HUES48 (cell line): ENCODE data around the gene TRABD2B.

Experiments used
- H3K27ac ChIP-seq: one replicate; pipeline ENCODE4 v1.7.0; 2013; ENCODE audit warnings: low read depth, low read length, inconsistent platforms
- H3K27me3 ChIP-seq: 2 replicates; pipeline ENCODE4 v1.6.1; 2013; ENCODE audit warnings: mild to moderate bottlenecking, low read length; ENCODE audit not compliant: control insufficient read depth, insufficient read depth
- H3K36me3 ChIP-seq: 2 replicates; pipeline ENCODE4 v1.6.1; 2013; ENCODE audit warnings: low read length; ENCODE audit not compliant: control insufficient read depth, insufficient read depth
- H3K4me1 ChIP-seq: 2 replicates; pipeline ENCODE4 v1.6.1; 2013; ENCODE audit warnings: mild to moderate bottlenecking, low read length; ENCODE audit not compliant: control insufficient read depth, insufficient read depth
- H3K4me3 ChIP-seq: 2 replicates; pipeline ENCODE4 v1.5.1; 2013; ENCODE audit warnings: mild to moderate bottlenecking, low read depth, low read length
- H3K9ac ChIP-seq: 2 replicates; pipeline ENCODE4 v1.6.1; 2013; ENCODE audit warnings: mild to moderate bottlenecking, low read depth, low read length, moderate library complexity
- H3K9me3 ChIP-seq: 2 replicates; pipeline ENCODE4 v1.6.1; 2013; ENCODE audit warnings: low read length; ENCODE audit not compliant: control insufficient read depth, insufficient read depth

TRABD2B gene

DNA sequence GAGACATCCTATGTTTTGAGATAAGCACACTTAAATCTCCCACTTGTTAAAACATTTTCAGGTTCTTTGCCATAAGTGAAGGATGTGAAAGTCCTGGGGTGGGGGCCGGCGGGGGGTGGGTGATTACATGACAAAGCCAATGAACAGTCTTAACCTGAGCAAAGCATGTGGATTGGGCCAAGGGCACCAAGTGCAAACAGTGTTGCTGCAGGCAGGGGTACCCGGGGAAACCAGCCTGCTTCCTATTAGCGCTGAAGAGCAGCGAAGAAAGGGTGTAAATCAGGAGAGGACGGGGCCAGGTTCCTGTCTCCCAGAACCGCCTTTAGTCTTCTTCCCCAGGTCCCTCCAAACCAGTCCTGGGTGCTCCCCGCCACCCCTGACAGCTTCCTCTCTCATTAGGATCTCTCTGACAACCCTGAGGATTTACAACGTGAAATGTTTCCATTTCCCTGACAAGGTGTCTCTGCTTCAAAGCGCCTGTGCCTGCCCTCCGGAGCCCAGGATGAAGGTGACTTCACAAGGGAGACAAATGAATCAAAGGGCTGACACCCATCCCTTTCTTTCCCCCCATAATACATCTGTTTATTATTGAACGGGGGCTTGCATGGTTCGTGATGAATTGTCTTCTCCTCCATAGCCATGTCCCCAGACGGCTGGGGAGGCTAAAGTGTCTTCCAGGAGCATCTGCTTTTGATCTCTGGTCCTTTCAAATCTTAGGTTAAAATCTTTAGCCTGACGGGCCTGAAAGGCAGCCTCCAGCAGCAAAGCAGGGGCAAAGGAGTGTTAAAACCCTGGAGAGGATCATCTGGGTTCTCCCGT is 109.5 kb downstream of the TRABD2B start:
- no peaks in the 10 kb centered on the region for H3K36me3 ChIP-seq
- H3K4me3 ChIP-seq, result no peak overlapping the region
- H3K27ac ChIP-seq, result no peak overlapping the region
- H3K9ac ChIP-seq, result no peak overlapping the region
- peaks cover 8% of the 10 kb centered on the region for H3K4me1 ChIP-seq
- H3K27me3 ChIP-seq, result no peaks in the 10 kb centered on the region
- no peaks in the 10 kb centered on the region for H3K9me3 ChIP-seq

DNA sequence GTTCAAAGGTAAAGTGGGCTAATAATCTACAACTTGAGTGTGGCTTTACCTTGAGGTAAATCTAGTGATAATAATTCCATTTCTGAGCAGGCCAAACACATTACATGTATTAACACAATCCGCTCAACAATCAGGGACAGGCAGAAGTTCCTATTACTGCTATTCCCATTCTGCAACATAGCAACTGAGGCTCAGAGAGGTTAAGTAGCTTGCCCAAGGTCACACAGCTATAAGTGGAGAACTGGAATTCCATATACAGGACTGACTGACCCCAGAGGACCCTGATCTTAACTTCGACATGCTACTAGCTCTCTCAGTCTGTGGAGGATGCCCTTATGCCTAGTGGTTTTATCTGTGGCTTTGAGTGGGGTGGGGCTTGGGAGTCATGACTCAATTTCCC is 110.1 kb downstream of the TRABD2B start:
- Histone ChIP-seq H3K4me3 (no peak overlapping the region), H3K36me3 (no peaks in the 10 kb centered on the region), H3K9me3 (no peaks in the 10 kb centered on the region), H3K4me1 (peaks cover 8% of the 10 kb centered on the region), H3K27ac (no peak overlapping the region), H3K9ac (no peak overlapping the region), H3K27me3 (no peaks in the 10 kb centered on the region)

DNA sequence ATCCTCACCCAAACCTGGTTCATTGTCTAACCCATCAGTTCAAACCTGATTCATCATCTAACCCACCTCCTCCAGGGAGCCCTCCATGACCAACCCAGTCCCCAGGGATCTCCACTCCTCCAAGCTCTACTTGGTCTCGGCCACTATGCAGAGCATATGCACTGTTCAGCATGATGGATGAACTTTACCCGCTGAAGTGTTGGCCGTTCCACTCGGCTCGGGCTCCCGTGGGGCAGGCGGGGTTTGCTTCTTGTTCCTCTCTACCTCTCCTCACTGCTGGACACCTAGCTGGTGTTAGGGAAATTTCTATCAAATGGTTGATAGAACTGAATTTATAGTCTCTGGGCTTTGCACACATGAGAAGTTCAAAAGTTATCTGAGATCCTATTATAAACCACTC is 111.0 kb downstream of the TRABD2B start:
- H3K9ac ChIP-seq, result no peak overlapping the region
- H3K4me1 ChIP-seq, result peaks cover 8% of the 10 kb centered on the region
- no peaks in the 10 kb centered on the region for H3K27me3 ChIP-seq
- H3K36me3 ChIP-seq, result no peaks in the 10 kb centered on the region
- no peak overlapping the region for H3K27ac ChIP-seq
- H3K4me3 ChIP-seq, result no peak overlapping the region
- no peaks in the 10 kb centered on the region for H3K9me3 ChIP-seq

DNA sequence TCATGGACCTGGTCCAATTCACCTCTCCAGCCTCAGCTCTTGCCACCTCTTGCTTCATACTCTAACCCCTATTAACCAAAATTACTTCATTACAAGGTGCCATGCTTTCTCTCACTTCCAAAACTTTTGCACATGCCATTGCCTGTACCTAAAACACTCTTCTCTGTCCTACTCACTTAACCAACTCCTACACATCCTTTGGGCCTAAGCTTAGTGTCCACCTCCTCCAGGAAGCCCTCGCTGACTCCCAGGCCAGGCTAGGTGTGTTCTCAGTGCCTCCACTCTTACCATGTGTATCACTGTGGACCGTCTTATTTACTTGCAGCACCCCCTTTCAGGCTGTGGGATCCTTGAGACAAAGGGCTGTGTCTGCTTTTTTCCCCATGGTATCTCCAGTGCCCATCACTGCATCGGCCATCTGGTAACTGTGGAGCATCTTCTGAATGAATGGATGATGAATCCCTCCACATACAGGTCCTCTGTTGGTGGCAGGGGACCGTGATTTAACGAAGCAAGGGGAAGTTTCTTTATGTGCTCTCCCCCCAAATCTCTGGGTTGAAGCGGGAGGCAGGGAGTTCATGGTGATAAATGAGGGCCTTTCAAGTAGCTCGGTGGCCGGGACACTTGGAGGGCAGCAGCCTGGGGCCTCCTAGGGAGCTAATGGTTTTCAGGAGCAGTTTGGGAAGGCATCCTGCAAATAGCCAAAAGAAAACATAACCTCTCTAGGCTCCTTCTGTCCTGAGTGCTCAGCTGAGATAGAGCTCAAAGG is 111.9 kb downstream of the TRABD2B start:
- H3K27ac ChIP-seq, result no peak overlapping the region
- H3K36me3 ChIP-seq, result no peaks in the 10 kb centered on the region
- no peak overlapping the region for H3K4me3 ChIP-seq
- no peaks in the 10 kb centered on the region for H3K9me3 ChIP-seq
- no peak overlapping the region for H3K9ac ChIP-seq
- H3K27me3 ChIP-seq, result no peaks in the 10 kb centered on the region
- H3K4me1 ChIP-seq, result peaks cover 8% of the 10 kb centered on the region

DNA sequence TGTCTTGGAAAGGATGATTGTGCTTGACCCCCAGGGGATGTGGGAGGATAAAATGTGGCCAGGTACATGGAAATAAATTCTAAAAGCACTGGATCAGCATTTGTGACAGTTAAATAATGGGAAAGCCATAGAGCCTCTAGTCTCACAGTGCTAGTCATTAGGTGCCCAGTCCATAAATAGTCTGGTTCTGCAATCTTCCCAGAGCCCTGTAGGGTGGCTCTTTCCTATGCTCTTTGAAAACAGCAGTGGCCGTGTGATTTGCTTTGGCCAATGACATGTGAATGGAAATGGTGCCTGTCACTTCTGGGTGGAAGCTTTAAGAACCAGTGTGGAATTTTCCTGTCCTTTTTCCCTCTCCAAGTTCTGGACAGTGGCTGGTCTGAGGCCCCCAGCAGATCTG is 113.2 kb downstream of the TRABD2B start:
- H3K27ac ChIP-seq, result no peak overlapping the region
- no peaks in the 10 kb centered on the region for H3K9me3 ChIP-seq
- no peaks in the 10 kb centered on the region for H3K27me3 ChIP-seq
- no peak overlapping the region for H3K4me3 ChIP-seq
- no peaks in the 10 kb centered on the region for H3K36me3 ChIP-seq
- no peak overlapping the region for H3K9ac ChIP-seq
- H3K4me1 ChIP-seq, result peaks cover 8% of the 10 kb centered on the region

DNA sequence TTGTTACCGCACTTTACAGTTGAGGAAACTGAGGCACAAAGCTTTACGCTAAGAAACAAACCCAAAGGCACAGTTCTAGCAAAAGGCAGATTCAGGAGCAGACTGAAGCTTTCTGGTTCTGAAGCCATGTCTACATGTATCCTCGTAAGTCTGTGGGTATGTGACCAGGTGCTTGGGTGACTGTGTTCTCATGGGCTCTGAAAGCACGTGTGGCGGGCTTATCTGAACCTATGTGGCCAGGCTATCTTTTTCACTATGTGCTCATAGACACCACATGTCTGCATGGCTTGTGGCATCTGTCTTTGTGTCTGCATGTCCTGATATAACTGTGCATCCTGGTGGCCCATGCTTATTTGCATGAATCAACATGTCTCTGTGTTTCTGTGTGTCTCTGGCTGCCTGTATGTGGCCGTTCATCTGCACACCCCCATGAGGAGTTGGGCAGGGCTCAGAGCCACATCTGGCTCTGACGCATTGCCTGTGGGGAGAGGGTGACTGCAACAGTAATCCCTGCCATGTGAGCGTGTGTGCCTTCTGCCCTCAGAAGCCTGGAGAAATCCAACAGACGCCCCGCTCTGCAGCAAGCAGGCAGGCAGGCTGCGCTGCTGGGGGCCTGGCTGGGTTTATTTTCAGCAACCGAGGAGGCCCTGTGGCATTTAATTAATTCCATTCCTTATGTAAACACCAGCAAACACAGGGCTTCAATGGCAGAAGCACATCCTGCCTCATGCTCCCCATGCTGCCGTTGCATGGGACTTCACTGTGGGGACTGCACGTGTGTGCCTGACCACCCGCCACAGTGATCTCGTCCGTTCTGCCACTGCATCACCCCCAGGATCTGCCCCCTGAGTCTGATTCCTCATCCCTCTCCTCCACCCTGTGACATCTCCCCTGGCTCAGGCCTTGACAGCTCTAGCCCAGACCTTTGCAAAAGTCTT is 115.4 kb downstream of the TRABD2B start:
- Histone ChIP-seq H3K27me3 (no peaks in the 10 kb centered on the region), H3K27ac (no peak overlapping the region), H3K4me3 (no peak overlapping the region), H3K9me3 (no peaks in the 10 kb centered on the region), H3K36me3 (no peaks in the 10 kb centered on the region), H3K9ac (no peak overlapping the region), H3K4me1 (no peaks in the 10 kb centered on the region)

DNA sequence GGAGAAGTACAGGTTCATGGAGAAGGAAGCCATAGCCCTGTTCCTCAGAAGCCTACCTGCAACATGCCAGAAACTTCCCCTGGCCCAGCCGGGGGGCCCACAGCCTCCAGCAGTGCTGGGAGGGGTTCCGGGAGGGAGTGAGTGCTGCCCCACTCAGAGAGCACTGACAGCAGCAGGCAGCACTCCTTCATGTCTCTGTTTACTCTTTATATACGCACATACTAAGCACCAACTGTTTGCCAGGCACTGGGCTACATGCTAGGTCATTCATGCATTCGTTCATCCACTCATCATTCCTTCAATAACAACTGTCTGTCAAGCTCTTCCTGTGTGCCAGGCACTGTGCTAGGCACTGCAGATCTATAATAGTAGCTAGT is 120.6 kb downstream of the TRABD2B start:
- Histone ChIP-seq H3K27ac (no peak overlapping the region), H3K9me3 (no peaks in the 10 kb centered on the region), H3K36me3 (no peaks in the 10 kb centered on the region), H3K4me3 (no peak overlapping the region), H3K9ac (no peak overlapping the region), H3K4me1 (no peaks in the 10 kb centered on the region), H3K27me3 (no peaks in the 10 kb centered on the region)

DNA sequence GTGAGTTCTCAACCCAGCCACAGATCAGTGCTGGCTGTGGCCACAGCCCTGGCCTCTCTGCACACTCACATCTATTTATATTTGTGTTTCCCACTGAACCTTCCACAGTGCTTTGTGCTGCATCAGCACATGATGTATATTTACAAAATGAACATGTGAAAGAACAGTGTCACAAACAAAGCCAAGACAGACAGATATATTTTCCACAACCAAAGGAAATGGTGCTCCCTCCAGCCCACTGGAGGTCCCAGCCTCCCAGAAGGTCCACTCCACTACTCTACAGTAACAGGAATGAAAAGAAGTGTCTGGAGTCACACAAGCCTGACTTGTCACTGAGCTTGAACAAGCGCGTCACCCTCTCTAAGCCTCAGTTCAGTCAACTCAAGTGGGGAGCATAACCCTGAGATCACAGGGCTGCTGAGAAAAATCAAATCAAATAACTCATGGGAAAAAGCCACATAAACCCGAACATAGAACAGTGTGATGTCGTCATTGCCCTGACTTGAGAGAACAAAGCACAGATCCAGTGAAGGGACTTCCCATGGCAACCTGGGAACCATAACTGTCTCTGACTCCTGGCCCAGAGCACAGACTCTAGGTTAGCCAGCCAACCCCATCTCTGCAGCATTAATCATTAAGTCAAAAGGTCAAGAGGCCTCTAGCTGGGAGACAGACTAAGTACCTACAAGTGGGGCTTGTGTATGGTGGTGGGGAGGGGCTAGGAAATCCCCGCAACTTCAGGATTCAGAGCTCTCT is 121.2 kb downstream of the TRABD2B start:
- Histone ChIP-seq H3K9me3 (no peaks in the 10 kb centered on the region), H3K36me3 (no peaks in the 10 kb centered on the region), H3K9ac (no peak overlapping the region), H3K27me3 (no peaks in the 10 kb centered on the region), H3K4me1 (no peaks in the 10 kb centered on the region), H3K27ac (no peak overlapping the region), H3K4me3 (no peak overlapping the region)

DNA sequence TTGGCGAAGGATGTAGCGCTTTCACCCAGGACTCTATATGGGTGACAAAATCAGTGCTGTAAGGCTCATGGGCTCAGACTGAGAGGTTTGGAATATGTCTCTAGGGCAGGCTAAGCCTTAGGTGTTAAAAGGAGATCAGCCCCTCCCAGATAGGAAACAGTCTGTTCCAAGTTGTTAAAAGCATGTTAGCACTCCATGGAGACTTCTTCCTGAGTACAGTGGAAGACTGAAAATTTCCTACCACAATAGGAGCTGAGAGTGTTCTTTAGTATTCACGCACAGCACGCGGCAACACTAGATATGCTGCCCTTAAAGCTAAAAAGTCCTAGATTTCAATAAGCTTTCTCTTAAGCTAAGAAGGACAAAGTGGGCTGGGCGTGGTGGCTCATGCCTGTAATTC is 122.1 kb downstream of the TRABD2B start:
- Histone ChIP-seq H3K9ac (no peak overlapping the region), H3K36me3 (no peaks in the 10 kb centered on the region), H3K9me3 (no peaks in the 10 kb centered on the region), H3K27me3 (no peaks in the 10 kb centered on the region), H3K4me3 (no peak overlapping the region), H3K27ac (no peak overlapping the region), H3K4me1 (no peaks in the 10 kb centered on the region)

DNA sequence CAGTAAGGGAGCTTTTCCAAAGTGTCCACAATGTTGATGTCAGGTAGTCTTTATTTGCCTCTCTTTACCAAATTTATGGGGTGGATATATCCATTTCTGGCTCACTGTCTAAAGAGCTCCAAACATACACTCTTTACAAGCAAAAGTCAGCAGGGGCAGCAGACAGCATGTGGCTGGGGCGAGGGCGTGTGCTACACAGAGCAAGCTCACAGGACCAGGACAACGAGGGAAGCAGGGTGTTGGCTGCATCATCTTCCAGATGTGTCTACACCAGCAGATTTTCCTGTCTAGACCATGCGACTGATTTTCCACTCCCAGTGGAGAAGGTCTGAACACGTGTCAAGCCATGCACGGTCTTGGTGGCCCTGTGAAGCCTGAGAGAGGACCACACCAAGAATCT is 123.8 kb downstream of the TRABD2B start:
- Histone ChIP-seq H3K36me3 (no peaks in the 10 kb centered on the region), H3K27ac (no peak overlapping the region), H3K27me3 (no peaks in the 10 kb centered on the region), H3K4me3 (no peak overlapping the region), H3K4me1 (no peaks in the 10 kb centered on the region), H3K9ac (no peak overlapping the region), H3K9me3 (no peaks in the 10 kb centered on the region)
